Measurements from ENCODE around the gene BCO2. TPM values are rescaled to one million over a fixed set of nuclear protein-coding genes. Genes with fewer than 3 reads are reported as not detected.
"Not testable (repeated sequence)": the region's sequence is repeated elsewhere in the genome, so short reads cannot be mapped to it uniquely, and the experiment has no call there.

Gene BCO2
- total RNA-seq, 1 donor from 2014 or later, result not detected

GRCh38 chr11:112161012-112161411 lies 14.3 kb upstream of the BCO2 start:
- Histone ChIP-seq H3K4me1 (peaks cover 6% of the 10 kb centered on the region), H2AFZ (replicated peaks) (no peak overlapping the region), H3K27ac (no peak overlapping the region), H3K9me3 (ENCODE audit: low read depth) (no peaks in the 10 kb centered on the region), H3K27me3 (no peaks in the 10 kb centered on the region), H3K4me3 (no peak overlapping the region), H3K79me2 (ENCODE audit: low read depth) (no peaks in the 10 kb centered on the region), H3F3A (ENCODE audit: low read depth) (no peaks in the 10 kb centered on the region), H3K9ac (no peak overlapping the region), H3K36me3 (no peaks in the 10 kb centered on the region), H3K4me2 (no peak overlapping the region), H4K20me1 (ENCODE audit: low read depth) (no peaks in the 10 kb centered on the region)
- Mint-ChIP-seq H3K27me3 (ENCODE audit: insufficient read depth, low read depth) (no peaks in the 10 kb centered on the region), H3K9me3 (no peaks in the 10 kb centered on the region), H3K27ac (no peak overlapping the region), H3K4me1 (no peaks in the 10 kb centered on the region), H3K4me3 (no peak overlapping the region), H3K36me3 (no peaks in the 10 kb centered on the region)
- no peak for DNase-seq (ENCODE audit: low spot score)
- TF ChIP-seq EZH2phosphoT487 (IDR thresholded peaks at IDR 0.05) (no peak), EZH2 (IDR thresholded peaks at IDR 0.05) (no peak)
- TF ChIP-seq, protein P1, sequence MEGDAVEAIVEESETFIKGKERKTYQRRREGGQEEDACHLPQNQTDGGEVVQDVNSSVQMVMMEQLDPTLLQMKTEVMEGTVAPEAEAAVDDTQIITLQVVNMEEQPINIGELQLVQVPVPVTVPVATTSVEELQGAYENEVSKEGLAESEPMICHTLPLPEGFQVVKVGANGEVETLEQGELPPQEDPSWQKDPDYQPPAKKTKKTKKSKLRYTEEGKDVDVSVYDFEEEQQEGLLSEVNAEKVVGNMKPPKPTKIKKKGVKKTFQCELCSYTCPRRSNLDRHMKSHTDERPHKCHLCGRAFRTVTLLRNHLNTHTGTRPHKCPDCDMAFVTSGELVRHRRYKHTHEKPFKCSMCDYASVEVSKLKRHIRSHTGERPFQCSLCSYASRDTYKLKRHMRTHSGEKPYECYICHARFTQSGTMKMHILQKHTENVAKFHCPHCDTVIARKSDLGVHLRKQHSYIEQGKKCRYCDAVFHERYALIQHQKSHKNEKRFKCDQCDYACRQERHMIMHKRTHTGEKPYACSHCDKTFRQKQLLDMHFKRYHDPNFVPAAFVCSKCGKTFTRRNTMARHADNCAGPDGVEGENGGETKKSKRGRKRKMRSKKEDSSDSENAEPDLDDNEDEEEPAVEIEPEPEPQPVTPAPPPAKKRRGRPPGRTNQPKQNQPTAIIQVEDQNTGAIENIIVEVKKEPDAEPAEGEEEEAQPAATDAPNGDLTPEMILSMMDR (IDR thresholded peaks at IDR 0.05), result no peak

DNA sequence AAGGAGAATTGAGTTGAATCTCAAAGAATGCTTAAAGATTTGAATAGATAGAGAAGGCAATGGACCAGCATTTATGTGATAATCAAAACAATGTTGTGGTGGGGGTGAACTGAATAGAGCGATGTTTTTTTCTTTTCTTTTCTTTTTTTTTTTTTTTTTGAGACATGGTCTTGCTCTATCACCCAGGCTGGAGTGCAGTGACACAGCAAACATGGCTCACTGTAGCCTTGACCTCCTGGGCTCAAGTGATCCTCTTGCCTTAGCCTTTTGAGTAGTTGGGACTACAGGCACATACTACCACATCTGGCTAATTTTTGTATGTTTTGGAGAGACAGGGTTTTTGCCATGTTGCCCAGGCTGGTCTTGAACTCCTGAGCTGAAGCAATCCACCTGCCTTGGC lies 13.1 kb upstream of the BCO2 start:
- not testable (repeated sequence) for H3K27me3 Mint-ChIP-seq (ENCODE audit: insufficient read depth, low read depth)

DNA sequence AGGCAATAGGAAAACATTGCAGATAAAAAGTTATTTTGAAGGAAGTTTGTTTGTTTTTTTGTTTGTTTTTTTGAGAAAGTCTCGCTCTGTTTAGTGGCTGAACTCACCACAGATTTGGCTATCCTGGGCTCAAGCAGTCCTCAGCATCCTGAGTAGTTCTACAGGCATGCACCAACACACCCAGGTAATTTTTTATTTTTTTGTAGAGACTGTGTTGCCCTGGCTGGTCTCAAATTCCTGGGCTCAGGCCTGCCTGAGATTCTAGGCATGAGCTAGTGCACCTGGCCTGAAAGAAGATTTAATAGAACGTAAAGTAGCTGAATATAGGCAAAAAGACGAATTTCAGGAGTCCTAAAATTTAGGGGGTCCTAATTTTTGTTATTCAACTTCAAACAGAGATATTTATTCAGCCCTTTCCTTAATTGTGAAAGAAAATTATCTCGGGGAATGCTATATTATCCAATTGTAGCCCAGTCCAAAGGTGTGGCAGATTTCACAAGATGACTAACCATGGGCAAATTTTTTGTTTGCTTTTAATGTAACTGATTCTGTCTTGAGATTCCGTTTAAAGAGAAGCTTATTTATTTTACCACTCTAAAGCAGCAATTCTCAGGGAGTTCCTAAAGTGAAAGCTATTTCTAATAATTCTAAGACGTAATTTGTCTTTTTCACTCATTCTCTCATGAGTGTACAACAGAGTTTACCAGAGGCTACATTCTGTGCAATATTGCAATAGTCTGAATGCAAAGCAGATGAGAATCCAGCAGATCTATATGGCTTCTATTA lies 12.4 kb upstream of the BCO2 start:
- no peaks in the 10 kb centered on the region for H3K36me3 Mint-ChIP-seq
- no peak overlapping the region for H3K27ac Mint-ChIP-seq
- Histone ChIP-seq H3K4me2 (no peak overlapping the region), H3K4me1 (peaks cover 6% of the 10 kb centered on the region), H3K9me3 (ENCODE audit: low read depth) (no peaks in the 10 kb centered on the region), H3F3A (ENCODE audit: low read depth) (no peaks in the 10 kb centered on the region), H4K20me1 (ENCODE audit: low read depth) (no peaks in the 10 kb centered on the region), H3K36me3 (no peaks in the 10 kb centered on the region), H3K79me2 (ENCODE audit: low read depth) (no peaks in the 10 kb centered on the region), H2AFZ (replicated peaks) (no peak overlapping the region), H3K4me3 (no peak overlapping the region), H3K27me3 (no peaks in the 10 kb centered on the region), H3K9ac (no peak overlapping the region), H3K27ac (no peak overlapping the region)
- H3K9me3 Mint-ChIP-seq, result no peaks in the 10 kb centered on the region
- H3K27me3 Mint-ChIP-seq (ENCODE audit: insufficient read depth, low read depth), result no peaks in the 10 kb centered on the region
- no peaks in the 10 kb centered on the region for H3K4me1 Mint-ChIP-seq
- H3K4me3 Mint-ChIP-seq, result no peak overlapping the region
- DNase-seq (ENCODE audit: low spot score), result no peak
- TF ChIP-seq EZH2 (IDR thresholded peaks at IDR 0.05), result no peak
- TF ChIP-seq EZH2phosphoT487 (IDR thresholded peaks at IDR 0.05), result no peak

More for the DNA sequence above, 13.1 kb upstream of the BCO2 start:
- DNase-seq (ENCODE audit: low spot score); H3K79me2 ChIP-seq (ENCODE audit: low read depth); H3K27me3 ChIP-seq; H2AFZ ChIP-seq (replicated peaks); H3K36me3 ChIP-seq; H3K27ac Mint-ChIP-seq; H3F3A ChIP-seq (ENCODE audit: low read depth); H3K4me1 ChIP-seq; H3K9ac ChIP-seq; H4K20me1 ChIP-seq (ENCODE audit: low read depth); H3K4me3 Mint-ChIP-seq; H3K4me3 ChIP-seq; H3K4me2 ChIP-seq; H3K27ac ChIP-seq; H3K4me1 Mint-ChIP-seq; H3K9me3 Mint-ChIP-seq; H3K9me3 ChIP-seq (ENCODE audit: low read depth); H3K36me3 Mint-ChIP-seq: not testable (repeated sequence)

DNA sequence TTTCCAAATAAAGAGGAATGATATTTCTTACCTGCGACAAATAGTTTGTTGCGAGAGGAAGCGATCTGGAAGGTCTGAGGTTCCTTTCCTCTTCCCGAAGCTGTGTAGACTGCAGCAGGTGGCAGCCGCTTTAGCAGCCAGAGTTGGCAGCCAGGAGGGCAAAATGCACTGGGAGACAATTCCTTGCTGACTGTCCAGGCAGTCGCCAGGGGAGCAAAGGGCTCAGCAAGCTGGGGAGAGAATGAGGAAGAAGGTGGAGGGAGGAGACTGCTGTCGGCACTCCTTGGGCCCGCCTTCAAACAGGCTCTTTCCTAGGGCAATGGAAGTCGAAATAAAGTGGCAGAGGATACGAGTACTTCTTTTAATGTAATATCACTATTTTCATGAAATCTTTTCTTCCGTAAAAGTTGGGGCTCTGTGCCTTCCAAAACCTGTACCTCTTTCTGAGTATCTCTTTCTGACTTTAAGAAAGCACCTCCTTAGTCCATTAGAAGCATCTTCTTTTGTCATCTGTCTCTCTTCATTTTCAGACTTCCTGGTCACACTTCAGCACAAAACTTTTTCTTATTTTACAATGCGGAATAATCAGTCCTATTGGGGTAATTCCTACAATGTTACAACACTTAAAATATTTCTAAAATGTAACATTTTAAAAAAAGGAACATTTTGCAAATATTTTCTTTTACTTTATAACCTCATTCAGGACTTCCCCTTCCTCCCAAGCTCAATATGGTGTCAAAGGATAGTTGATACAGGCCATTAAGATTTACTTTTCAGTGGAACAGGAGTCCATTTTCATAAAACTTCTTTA lies 11.2 kb upstream of the BCO2 start, which contains the start of gene IL18:
Gene IL18, minus strand, starts transcription at position 220 of the 811 bp plus-strand sequence. CDS start 9,041 bp downstream, outside the sequence.
- no peaks in the 10 kb centered on the region for H3K36me3 Mint-ChIP-seq
- peaks cover 6% of the 10 kb centered on the region for H3K4me1 ChIP-seq
- no peak within 1 kb of the TSS for H3K4me2 ChIP-seq
- H3K27me3 ChIP-seq, result no peaks in the 10 kb centered on the region
- H3F3A ChIP-seq (ENCODE audit: low read depth), result no peaks in the 10 kb centered on the region
- H3K4me3 ChIP-seq, result no peak within 1 kb of the TSS
- no peaks in the 10 kb centered on the region for H3K36me3 ChIP-seq
- DNase-seq (ENCODE audit: low spot score), result peak; percentile 46
- TF ChIP-seq EZH2phosphoT487 (IDR thresholded peaks at IDR 0.05), result no peak
- no peak for TF ChIP-seq EZH2 (IDR thresholded peaks at IDR 0.05)
- TF ChIP-seq, protein P1 (IDR thresholded peaks at IDR 0.05), result no peak
- H3K4me1 Mint-ChIP-seq, result no peaks in the 10 kb centered on the region
- H4K20me1 ChIP-seq (ENCODE audit: low read depth), result no peaks in the 10 kb centered on the region
- no peaks in the 10 kb centered on the region for H3K79me2 ChIP-seq (ENCODE audit: low read depth)
- H3K27me3 Mint-ChIP-seq (ENCODE audit: insufficient read depth, low read depth), result no peaks in the 10 kb centered on the region
- H3K9ac ChIP-seq, result no peak within 1 kb of the TSS
- H2AFZ ChIP-seq (replicated peaks), result peak within 1 kb of the TSS; percentile 80
- no peaks in the 10 kb centered on the region for H3K9me3 Mint-ChIP-seq
- no peak within 1 kb of the TSS for H3K4me3 Mint-ChIP-seq
- no peaks in the 10 kb centered on the region for H3K9me3 ChIP-seq (ENCODE audit: low read depth)
- H3K27ac Mint-ChIP-seq, result no peak within 1 kb of the TSS
- no peak within 1 kb of the TSS for H3K27ac ChIP-seq
